A204.1 (cell line): ENCODE results near the gene FCMR.
"Not testable (repeated sequence)": the region's sequence is repeated elsewhere in the genome, so short reads cannot be mapped to it uniquely, and the experiment has no call there.

Experiments
- FAIRE-seq: peaks from 2 replicates; lab custom pipeline; 2012; peaks lifted over from hg19 to GRCh38; lab: Jason Lieb, UNC

Gene FCMR

GRCh38 chr1:206949641-206950040 is 27.9 kb upstream of the FCMR start:
- no peak for FAIRE-seq

- no peak for FAIRE-seq
Measured at GRCh38 chr1:206949208-206949607, 27.5 kb upstream of the FCMR start.

GRCh38 chr1:206947255-206947654 is 25.5 kb upstream of the FCMR start:
- no peak for FAIRE-seq

GRCh38 chr1:206946261-206946660 is 24.5 kb upstream of the FCMR start, which contains the start of gene PIGR:
TSS of gene PIGR (minus strand) at chr1:206946466. CDS start at chr1:206940531, 5,935 bp downstream.
- FAIRE-seq = no peak

GRCh38 chr1:206945779-206946178 is 24.0 kb upstream of the FCMR start:
- no peak for FAIRE-seq

- FAIRE-seq = no peak
Measured at GRCh38 chr1:206944703-206945102, 23.0 kb upstream of the FCMR start.

- no peak for FAIRE-seq
Measured at GRCh38 chr1:206941766-206942418, 20.2 kb upstream of the FCMR start.

GRCh38 chr1:206940588-206940936 is 18.8 kb upstream of the FCMR start:
- FAIRE-seq = no peak

- FAIRE-seq = no peak
Measured at GRCh38 chr1:206939841-206940587, 18.3 kb upstream of the FCMR start.

- FAIRE-seq = no peak
Measured at GRCh38 chr1:206939131-206939530, 17.4 kb upstream of the FCMR start.

GRCh38 chr1:206937425-206937824 is 15.7 kb upstream of the FCMR start:
- no peak for FAIRE-seq

- no peak for FAIRE-seq
Measured at GRCh38 chr1:206935491-206936067, 13.8 kb upstream of the FCMR start.

- FAIRE-seq = no peak
Measured at GRCh38 chr1:206933333-206933945, 11.7 kb upstream of the FCMR start.

GRCh38 chr1:206932177-206932576 is 10.4 kb upstream of the FCMR start:
- FAIRE-seq = no peak

- no peak for FAIRE-seq
Measured at GRCh38 chr1:206931709-206932108, 10.0 kb upstream of the FCMR start.

- FAIRE-seq = no peak
Measured at GRCh38 chr1:206930210-206930798, 8.6 kb upstream of the FCMR start.

- no peak for FAIRE-seq
Measured at GRCh38 chr1:206929524-206929923, 7.8 kb upstream of the FCMR start.

GRCh38 chr1:206926286-206926685 is 4.5 kb upstream of the FCMR start:
- no peak for FAIRE-seq

GRCh38 chr1:206925106-206925736 is 3.5 kb upstream of the FCMR start:
- FAIRE-seq = no peak

GRCh38 chr1:206924592-206925105 is 2.9 kb upstream of the FCMR start:
- FAIRE-seq = no peak

GRCh38 chr1:206923961-206924557 is 2.3 kb upstream of the FCMR start:
- not testable (repeated sequence) for FAIRE-seq
